ELF-1 (cell line): ENCODE measurements around the gene TRPM4.
"Not testable (repeated sequence)": the region's sequence is repeated elsewhere in the genome, so short reads cannot be mapped to it uniquely, and the experiment has no call there.

ENCODE experiments used
- DNase-seq: peaks from one replicate; pipeline ENCODE4 v3.0.0-alpha.2; 2016; ENCODE audit warnings: low read depth, low spot score

TRPM4 gene

DNA sequence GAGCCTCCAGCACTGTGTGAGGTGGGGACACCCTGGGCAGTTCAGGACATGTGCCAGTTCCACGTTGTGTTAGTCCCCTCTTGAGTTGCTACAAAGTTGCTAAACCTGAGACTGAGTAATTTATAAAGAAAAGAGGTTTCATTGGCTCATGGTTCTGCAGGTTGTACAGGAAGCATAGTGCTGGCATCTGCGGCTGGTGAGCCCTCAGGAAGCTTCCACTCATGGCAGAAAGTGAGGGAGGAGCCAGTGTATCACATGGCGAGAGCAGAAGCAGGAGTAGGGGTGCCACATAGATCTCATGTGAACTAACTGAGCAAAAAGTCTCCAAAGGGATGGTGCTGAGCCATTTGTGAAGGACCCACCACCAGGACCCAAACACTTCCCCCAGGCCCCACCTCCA is 33.2 kb downstream of the TRPM4 start:
- no peak for DNase-seq

DNA sequence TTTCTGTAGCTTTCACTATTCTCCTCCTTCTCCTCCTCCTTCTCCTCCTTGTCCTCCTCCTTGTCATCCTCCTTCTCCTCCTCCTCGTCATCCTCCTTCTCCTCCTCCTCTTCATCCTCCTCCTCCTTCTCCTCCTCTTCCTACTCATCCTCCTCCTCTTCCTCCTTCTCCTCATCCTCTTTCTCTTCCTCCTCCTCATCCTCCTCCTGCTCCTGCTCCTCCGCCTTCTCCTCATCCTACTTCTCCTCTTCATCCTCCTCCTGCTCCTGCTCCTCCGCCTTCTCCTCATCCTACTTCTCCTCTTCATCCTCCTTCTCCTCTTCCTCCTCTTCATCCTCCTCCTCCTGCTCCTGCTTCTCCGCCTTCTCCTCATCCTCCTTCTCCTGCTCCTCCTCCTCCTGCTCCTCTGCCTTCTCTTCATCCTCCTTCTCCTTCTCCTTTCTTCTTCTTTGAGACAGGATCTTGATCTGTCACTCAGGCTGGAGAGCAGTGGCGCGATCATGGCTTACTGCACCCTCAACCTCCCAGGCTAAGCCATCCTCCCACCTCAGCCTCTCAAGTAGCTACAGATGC is 36.3 kb downstream of the TRPM4 start:
- no peak for DNase-seq

DNA sequence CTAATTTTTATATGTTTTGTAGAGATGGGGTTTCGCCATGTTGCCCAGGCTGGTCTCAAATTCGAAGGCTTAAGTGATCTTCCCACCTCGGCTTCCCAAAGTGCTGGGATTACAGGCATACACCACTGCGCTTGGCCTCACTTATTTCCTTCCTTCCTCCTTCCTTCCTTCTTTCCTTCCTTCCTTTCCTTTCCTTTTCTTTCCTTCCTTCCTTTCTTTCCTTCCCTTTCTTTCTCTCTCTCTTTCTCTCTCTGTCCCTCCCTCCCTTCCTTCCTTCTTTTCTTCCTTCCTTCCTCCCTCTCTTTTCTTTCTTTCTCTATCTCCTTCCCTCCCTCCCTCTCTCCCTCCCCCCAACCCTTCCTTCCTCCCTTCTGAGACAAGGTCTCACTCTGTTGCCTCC is 36.8 kb downstream of the TRPM4 start:
- no peak for DNase-seq

DNA sequence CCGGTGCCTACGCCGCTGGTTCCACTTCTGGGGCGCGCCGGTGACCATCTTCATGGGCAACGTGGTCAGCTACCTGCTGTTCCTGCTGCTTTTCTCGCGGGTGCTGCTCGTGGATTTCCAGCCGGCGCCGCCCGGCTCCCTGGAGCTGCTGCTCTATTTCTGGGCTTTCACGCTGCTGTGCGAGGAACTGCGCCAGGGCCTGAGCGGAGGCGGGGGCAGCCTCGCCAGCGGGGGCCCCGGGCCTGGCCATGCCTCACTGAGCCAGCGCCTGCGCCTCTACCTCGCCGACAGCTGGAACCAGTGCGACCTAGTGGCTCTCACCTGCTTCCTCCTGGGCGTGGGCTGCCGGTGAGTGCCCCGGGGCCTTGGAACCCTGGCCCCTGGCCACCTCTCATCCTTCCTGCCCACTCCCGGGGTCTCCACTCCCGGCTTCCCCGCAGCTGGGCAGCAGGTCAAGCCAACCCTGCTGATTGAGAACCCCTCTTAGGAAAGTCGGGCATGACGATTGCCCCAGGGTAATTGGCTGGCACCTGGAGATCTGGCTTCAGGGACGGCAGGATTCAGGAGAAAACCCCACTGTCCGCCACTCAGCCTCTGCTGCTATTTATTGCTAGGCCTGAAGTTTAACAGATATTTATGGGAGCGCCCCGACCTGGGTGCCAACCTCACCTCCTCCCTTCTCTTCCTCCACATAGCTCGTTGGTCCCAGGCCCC is 39.1 kb downstream of the TRPM4 start:
- peak; percentile 36 for DNase-seq

DNA sequence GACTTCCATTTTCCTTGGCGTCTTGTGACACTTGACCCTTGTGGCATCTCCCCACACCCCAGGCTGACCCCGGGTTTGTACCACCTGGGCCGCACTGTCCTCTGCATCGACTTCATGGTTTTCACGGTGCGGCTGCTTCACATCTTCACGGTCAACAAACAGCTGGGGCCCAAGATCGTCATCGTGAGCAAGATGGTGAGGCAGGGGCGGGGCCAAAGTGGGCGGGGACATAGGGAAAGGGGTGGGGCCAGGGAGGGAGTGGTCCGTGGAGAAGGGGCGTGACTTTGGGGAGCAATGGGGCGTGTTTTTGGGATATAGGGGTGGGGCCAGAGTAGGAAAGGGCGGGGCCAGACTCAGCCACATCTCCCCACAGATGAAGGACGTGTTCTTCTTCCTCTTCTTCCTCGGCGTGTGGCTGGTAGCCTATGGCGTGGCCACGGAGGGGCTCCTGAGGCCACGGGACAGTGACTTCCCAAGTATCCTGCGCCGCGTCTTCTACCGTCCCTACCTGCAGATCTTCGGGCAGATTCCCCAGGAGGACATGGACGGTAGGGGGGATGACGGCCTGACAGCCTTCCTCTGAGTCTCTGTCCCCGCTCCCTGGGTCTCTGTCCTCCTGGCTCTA is 42.8 kb downstream of the TRPM4 start:
- DNase-seq = no peak

DNA sequence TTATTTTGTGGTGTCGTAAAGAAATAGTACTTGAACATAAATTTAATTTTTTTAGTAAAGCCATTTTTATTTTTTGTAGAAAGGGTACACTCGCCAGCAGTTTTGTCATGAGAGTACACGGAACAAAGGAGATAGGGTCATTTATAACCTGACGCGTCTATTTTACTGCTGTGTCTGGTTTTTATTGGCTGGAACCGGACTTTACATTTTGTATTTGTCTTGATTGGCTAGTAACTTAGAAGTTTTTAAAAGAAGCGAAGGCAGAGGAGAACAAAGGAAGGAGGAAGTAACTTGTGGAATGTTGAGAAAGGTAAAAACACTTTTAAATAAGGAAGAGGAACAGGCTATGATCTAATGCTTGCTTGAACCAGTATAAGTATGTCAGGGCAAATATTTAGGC is 43.5 kb downstream of the TRPM4 start:
- DNase-seq = no peak

DNA sequence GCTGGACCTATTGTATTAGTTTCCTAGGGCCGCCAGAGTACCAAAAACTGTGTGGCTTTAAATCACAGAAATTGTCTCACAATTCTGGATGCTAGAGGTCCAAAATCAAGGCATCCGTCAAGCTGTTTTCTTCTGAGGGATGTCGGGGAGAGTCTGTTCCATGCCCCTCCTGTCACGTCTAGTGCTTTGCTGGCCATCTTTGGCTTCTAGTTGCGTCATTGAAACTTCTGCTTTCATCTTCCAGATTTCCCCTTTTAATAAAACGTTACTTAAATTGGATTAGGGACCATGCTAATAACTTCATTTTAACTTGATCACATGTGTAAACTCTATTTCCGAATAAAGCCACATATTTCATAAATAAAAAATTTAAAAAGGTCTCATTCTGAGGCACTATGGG is 47.5 kb downstream of the TRPM4 start:
- DNase-seq = no peak

DNA sequence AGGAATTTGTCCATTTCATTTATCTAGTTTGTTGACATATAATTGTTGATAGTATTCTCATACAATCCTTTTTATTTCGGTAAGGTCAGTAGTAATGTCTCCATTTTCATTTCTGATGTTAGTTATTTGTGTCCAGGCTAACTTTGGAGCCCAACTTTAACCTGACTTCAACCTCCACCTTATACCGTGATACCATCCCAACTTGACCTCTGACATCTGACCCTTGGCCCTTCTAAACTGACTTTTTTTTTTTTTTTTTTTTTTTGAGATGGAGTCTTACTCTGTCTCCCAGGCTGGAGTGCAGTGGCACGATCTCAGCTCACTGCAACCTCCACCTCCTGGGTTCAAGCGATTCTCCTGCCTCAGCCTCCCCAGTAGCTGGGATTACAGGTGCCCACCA is 51.9 kb downstream of the TRPM4 start:
- DNase-seq = not testable (repeated sequence)

DNA sequence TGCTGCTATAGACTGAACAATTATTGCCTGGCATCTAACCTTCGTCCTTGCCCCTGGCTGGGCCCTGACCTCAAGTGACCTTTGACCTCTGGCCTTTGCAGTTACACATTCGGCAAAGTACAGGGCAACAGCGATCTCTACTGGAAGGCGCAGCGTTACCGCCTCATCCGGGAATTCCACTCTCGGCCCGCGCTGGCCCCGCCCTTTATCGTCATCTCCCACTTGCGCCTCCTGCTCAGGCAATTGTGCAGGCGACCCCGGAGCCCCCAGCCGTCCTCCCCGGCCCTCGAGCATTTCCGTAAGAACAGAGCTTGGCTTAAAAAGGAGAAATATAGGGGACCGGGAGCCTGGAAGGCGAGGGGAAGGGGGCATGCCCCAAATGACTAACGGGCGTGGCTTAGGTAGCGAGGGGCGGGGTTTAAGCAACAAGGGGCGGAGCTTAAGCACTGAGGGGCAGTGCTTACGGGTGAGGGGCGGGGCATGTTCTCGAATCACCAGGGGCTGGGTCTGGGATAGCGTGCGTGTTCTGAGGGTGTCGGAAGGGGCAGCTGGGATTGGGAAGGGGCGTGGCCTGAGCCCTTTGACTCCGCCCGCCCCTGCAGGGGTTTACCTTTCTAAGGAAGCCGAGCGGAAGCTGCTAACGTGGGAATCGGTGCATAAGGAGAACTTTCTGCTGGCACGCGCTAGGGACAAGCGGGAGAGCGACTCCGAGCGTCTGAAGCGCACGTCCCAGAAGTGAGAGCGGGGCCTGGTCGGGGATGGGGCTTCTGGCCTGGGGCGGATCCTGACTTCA is 52.7 kb downstream of the TRPM4 start:
- DNase-seq = peak; percentile 99

DNA sequence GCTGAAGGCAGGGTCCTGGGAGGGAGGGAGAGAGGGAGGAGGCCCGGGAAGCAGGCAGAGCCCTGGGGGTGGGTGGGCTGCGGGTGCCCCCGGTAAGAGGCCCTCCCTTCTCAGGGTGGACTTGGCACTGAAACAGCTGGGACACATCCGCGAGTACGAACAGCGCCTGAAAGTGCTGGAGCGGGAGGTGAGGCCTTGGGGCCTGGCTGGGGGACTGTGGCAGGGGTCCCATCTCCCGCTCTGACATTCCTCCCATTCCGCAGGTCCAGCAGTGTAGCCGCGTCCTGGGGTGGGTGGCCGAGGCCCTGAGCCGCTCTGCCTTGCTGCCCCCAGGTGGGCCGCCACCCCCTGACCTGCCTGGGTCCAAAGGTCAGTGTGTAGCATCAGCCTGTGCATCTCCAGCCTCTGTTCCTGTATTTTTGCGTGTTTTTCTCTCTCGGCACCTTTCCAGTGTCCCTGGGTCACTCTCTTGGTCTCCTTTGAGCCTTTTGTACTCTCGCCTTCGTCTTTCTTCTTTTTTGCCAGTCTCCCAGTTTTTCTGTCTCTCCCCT is 53.4 kb downstream of the TRPM4 start:
- DNase-seq = peak; percentile 52

DNA sequence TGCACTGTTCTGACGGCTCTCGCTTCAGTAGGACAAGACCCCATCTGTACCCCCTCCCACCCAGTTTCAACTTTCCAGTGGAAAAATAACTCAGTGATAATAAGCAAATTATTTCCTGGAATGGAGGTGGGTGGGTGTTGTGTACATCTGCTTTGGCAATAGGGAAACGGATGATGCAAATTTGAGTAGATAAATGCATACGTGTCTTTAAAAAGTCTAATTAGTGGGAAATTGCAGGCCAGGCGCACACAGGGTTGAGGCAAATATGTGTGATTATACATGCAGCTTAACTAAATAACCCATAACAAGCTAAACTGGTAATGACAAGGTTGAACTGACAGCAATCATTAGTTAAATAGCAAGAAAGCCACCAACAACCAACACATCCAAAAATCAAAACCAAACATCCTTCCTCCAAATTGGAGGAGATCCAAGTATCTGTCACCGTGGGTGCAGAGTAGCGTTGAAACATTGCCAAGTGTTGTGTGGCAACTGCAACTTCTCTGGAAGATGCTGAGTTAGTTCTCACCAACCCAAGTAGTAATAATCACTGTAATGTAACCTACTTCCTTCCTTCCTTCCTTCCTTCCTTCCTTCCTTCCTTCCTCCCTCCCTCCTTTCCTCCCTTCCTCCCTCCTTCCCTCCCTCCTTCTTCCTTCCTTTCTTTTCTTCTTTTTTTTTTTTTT is 54.6 kb downstream of the TRPM4 start:
- no peak for DNase-seq

DNA sequence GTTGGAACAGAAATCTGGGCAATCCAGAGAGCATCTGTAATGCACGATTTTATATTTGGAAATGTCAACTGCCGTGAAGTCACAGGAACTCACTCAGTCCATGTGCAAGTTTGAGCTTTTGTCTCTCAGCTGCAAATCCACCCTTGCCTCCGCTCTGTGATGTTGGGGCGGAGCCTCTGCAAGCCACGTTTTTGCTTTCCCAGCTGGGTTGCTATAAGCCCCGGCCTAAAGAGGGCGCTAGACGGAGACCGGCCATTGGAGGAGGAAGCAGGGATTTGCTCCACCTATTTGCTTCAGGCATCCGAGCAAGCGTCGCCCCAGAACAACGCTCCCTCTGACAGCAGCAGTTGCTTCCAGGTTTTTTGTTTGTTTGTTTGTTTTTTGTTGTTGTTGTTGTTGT is 56.2 kb downstream of the TRPM4 start:
- DNase-seq = peak; percentile 68

DNA sequence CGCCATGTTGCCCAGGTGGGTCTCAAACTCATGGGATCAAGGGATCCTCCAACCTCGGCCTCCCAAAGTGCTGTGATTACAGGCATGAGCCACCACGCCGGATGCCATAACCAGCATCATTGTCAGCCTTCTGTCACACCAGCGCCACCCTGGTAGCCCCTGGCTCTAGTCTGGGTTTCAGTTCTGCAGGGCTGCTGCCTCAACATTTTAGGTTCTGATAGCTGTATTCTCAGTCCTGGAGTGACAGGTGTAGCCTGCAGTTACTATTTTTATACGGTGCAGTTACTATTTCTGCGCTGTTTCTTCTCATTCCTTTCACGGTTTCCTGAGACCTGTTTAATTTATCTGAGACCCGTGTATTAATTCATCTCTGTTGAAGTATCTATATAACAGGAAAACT is 57.1 kb downstream of the TRPM4 start:
- no peak for DNase-seq

DNA sequence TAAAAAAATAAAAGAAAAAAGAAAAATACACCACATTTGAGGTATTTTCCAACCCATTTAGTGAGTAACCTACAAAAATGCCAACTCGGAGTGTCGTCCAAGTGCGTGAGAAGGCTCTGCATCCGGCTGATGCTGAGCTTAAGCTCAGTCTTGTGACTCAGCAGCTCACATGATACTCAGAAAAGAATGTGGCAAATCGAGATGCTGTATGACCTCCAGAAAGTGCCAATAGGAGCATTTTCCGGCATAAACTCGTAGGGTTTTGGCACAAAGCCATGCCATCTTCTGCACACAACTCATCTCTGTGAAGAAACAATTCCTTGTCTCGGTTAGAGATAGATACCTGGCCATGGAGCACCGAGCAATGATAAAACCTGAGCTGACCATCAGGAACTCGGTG is 58.5 kb downstream of the TRPM4 start:
- DNase-seq = no peak

DNA sequence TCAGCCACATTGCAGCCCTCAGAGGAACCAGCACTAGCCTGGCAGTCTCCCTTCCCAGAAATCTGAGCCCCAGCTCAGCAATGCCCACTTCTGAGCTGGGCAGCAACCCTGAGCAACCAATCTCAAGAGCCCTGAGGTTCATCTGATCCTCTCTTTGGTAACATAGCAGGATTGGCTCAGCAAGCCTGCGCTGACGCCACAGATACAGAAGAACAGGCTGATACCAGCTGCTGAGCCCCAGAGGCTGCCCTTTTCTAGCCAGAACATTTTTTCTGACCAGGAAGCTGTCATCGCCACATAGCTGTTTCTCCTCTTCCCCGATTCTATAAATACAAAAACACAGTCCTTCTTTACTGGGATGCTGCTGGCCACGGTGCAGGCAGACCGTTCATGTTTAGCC is 59.8 kb downstream of the TRPM4 start:
- no peak for DNase-seq

DNA sequence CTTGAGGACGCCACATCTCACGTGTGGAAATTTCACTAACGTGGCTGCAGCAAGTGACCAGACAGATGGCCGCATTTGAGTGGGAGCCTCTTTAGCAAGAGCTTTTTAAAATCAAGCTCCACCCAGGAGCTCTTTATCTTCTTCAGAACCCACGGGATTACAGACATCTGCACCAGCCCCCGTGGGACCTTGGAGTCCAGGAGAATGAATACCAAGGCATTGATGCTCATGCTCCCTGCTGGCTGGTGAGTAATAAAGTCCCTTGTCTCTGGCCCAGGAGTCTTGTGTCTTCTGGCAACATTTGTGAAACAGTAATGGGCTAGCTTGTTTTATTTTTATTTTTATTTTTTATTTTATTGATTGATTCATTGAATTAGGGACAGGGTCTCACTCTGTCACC is 64.4 kb downstream of the TRPM4 start:
- DNase-seq = no peak

DNA sequence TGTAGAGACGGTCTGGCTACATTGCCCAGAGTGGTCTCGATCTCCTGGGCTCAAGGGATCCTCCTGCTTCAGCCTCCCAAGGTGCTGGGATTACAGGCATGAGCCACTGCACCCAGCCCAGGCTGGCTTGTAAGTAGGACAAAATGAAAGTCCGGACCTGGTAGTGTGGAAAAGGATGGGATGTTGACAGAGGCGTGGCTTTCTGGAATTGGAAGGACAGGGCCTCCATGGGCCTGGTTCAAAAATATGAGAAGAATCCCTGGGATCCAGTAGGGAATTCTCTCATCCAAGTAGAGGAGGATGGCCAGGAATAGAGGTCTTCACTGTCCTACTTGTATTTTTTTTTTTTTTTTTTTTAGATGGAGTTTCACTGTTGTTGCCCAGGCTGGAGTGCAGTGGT is 64.9 kb downstream of the TRPM4 start:
- DNase-seq = no peak

DNA sequence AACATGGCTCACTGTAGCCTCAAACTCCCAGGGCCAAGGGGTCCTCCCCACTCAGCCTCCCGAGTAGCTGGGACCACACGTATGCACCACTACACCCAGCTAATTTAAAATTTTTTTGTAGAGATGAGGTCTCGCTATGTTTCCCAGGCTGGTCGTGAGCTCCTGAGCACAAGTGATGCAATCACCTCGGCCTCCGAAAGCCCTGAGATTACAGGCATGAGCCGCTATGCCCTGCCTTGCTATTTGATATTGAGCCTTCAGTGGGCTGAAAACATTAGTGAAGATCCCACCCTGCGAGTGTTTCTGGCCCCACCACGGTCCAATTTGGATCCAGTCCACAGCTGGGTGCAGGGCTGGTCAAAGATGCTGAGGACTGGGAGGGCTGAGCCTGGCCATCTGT is 65.9 kb downstream of the TRPM4 start:
- no peak for DNase-seq

DNA sequence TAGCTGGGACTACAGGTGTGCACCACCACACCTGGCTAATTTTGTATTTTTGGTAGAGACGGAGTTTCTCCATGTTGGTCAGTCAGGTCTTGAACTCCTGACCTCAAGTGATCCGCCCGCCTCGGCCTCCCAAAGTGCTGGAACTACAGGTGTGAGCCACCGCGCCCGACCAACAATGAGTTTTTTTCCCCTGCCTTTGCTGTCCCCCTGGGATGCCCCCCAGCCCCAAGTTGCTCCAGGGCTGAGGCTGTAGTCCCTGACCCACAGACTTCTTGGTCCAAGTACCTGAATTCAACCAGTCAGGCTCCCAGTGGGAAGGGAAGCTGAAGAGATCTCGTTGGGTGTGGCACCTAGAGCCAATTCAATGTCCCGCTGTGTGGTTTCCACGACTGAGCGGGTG is 66.8 kb downstream of the TRPM4 start:
- DNase-seq = not testable (repeated sequence)

DNA sequence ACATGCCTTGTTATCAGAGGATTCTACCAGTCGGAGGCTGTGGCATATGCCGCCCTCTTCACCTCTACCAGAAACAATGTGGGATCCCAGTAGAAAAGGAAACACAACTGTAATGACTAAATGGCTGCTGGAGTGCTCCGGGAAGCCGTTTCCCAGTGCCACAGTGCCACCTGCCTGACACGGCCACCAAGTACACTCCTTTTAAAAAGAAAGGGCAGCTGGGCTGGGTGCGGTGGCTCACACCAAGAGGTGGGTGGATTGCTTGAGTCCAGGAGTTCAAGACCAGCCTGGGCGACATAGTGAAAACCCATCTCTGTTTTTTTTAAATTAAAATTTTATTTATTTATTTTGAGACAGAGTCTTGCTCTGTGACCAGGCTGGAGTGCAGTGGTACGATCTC is 67.3 kb downstream of the TRPM4 start:
- peak; percentile 80 for DNase-seq

DNA sequence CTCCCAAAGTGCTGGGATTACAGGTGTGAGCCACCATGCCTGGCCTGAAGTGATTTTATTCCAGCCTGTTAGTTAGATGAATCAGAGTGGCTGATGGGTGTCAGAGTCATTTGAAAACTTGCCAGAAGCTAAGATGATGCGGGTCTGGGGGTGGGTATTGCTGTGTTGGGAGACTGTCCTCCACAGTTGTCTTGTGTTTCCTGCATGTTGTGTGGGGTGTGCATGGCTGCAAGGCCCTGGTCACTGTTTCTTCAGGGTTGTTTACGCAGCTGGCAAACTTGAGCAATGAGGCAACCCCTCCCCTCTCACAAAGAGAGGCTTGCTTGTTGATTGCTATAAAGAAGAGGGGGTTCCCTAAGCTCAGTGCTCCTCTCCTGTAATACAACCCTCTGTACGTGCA is 71.8 kb downstream of the TRPM4 start:
- DNase-seq = no peak

DNA sequence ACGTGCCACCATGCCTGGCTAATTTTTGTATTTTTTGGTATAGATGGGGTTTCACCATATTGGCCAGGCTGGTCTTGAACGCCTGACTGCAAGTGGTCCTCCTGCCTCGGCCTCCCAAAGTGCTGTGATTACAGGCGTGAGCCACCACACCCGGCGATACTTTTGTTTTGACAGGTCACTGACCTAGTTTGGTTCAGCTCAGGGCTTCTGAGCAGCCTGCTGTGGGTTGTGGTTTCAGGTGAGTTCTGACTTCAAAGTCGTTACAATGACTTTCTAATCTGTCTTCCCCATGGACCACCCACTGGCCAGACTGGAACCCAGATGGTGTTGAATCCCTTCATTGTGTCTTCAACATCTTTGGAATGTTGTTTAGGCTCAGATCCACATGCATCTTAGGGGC is 73.8 kb downstream of the TRPM4 start:
- peak; percentile 28 for DNase-seq
